Lower leg skin (tissue), 4 donors: ENCODE results near the gene COL18A1. TPM values are rescaled to one million over a fixed set of nuclear protein-coding genes. Genes with fewer than 3 reads are reported as not detected.

ENCODE experiments used
- DNase-seq, 2 donors: peaks; one replicate each; pipeline ENCODE4 v3.0.0-alpha.2; 2019; ENCODE audit warnings: low spot score in 2 of 2
- H3K4me3 ChIP-seq: fragments of 200-600 bp; sonication (generic); 2 replicates; pipeline ENCODE4 v1.5.1; 2017; ENCODE audit warnings: mild to moderate bottlenecking, low read depth; ENCODE audit not compliant: poor library complexity, severe bottlenecking
- CTCF ChIP-seq, 3 donors: fragments of 450-650 bp; IDR thresholded peaks; one replicate each; pipeline ENCODE4 v1.5.1; 2016; ENCODE audit warnings: antibody characterized with exemption in 3 of 3, mild to moderate bottlenecking in 3 of 3, moderate library complexity in 2 of 3
- POLR2A ChIP-seq, 2 donors: fragments of 450-650 bp; IDR thresholded peaks; one replicate each; pipeline ENCODE4 v1.6.1; 2016 to 2017; ENCODE audit warnings: antibody characterized with exemption in 2 of 2, mild to moderate bottlenecking in 1 of 2, moderate library complexity in 1 of 2
- WGBS, 2 donors: methylation state at CpG; one replicate each; pipeline ENCODE4 v1.1.5; 2018; 5-methylcytosine and 5-hydroxymethylcytosine counted together
- intact Hi-C: fragments of 100-400 bp; cut with DNase I; formaldehyde crosslinking; loops from one replicate; pipeline ENCODE4 v1.15.0; 2023; ENCODE audit warnings: low total_unique reads
- total RNA-seq, 4 donors: library from RNA; depleted of rRNA; stranded (reverse); fragments of >200 nt; gene quantifications; one replicate each; pipeline ENCODE4 v1.1.0, GENCODE V29; 2016

The COL18A1 gene
- total RNA-seq, 4 donors from 2014 or later: 63.3 to 126 (median 85.9) TPM

GRCh38 chr21:45376459-45377324, 28.3 kb upstream of the COL18A1 start:
- WGBS, 2 donors: 83 to 91% methylated on average over 7 of the region's 7 CpGs
- DNase-seq: peak in 1 of 2 donors; percentile 84

GRCh38 chr21:45377325-45377709, 27.6 kb upstream of the COL18A1 start:
- intact Hi-C loops: no loop called here
- no peak overlapping the region for H3K4me3 ChIP-seq
- 83 to 91% methylated on average over 5 of the region's 5 CpGs for WGBS, 2 donors
- TF ChIP-seq CTCF (IDR thresholded peaks at IDR 0.05): no peak
- no peak for TF ChIP-seq POLR2A (IDR thresholded peaks at IDR 0.05)
- DNase-seq: no peak

More at GRCh38 chr21:45376459-45377324, 28.3 kb upstream of the COL18A1 start:
- intact Hi-C loops: no loop called here
- no peak overlapping the region for H3K4me3 ChIP-seq
- no peak for TF ChIP-seq POLR2A (IDR thresholded peaks at IDR 0.05)
- TF ChIP-seq CTCF (IDR thresholded peaks at IDR 0.05): no peak

DNA sequence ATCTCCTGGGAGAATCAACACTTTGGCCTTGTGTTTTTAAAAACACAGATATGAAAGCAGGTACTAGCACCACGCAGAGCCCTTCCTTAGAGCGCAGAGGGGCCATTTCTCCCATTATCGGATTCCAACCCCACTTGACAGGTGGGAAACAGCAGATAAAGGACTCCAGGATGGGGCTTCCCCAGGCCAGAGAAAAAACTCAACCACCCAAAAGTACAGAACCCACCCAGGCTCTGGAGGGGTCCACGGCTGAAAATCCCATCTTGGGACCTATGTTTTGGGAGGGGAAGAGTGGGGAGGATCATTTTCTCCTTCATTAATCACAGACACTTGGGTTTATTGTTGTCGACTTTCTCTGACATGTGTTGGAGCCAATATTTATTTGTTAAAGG, 27.1 kb upstream of the COL18A1 start:
- H3K4me3 ChIP-seq: no peak overlapping the region
- TF ChIP-seq POLR2A (IDR thresholded peaks at IDR 0.05): no peak
- intact Hi-C loops: no loop called here
- WGBS, 2 donors: 64 to 79% methylated on average over 5 of the region's 5 CpGs
- DNase-seq: peak in 1 of 2 donors; percentile 70

DNA sequence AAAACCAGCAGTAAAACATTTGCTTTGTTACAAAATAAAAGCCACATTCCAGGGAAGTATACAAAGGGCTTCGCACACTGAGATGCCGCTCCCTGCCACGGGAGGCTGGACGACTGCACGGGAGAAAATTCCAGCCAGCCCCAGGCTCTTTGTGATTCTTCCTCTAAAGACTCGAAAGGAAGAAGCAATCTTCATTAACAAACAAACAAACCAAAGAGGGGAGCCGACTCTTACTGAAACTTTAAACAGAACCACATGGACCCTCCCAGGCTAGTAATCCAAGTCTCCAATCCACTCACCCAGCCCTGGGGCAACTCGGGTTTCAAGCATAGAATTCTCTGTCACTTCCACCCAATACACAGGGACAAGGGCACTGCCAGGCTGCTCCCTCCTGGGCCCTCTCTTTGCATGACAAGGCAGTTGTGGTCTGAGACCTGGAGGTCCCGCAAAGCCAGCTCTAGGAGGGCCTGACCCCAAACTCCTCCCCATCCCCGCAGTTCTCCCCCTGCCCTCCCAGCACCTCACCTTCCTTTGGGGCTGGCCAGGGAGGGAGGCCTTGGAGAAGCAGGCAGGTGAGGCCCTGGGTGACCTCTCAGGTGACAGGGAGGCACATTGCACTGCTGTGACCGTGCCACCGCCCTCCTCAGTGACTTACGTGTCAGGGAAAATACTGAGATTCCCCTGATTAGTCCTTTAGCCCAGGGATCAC, 26.6 kb upstream of the COL18A1 start:
- peak in 1 of 2 donors; percentile 84 for DNase-seq
- TF ChIP-seq POLR2A (IDR thresholded peaks at IDR 0.05) (no peak), CTCF (IDR thresholded peaks at IDR 0.05) (no peak)
- WGBS, 2 donors: 59 to 62% methylated on average over 12 to 13 of the region's 13 CpGs

DNA sequence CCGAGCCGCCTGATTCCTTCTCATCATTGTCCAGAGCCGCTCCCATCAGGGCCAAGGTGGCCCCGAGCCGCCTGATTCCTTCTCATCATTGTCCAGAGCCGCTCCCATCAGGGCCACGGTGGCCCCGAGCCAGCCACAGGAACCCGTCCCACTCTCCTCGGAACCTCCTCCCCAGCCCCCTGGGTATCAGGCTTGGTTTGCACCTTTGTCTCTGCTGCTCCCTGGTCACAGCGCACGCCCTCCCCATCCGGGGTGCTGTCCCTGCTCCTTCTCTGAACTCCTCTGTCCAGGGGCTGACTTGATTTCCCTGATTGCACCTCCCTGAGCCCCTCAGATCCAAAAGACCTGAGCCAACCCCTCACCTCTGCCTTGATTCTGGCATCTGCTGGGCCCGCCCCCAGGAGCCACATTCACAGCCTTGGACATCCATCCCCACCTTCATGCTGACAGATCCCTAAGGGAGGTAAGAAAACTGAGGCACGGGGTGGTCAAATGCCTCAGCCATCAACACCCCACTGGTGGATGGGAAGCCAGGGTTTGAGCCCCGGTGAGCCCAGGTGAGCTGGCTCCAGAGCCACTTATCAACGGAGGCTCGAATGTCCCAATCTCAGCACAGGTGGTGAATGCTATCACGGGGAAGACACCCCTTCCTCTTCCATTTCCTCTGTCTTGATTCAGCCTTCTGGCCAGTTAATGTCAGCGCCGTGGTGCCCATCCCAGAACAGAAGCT, 25.6 kb upstream of the COL18A1 start:
- no peak for TF ChIP-seq POLR2A (IDR thresholded peaks at IDR 0.05)
- intact Hi-C loops: no loop called here
- WGBS, 2 donors: 82 to 86% methylated on average over 21 of the region's 21 CpGs
- no peak overlapping the region for H3K4me3 ChIP-seq
- peak in 1 of 2 donors; percentile 72 for DNase-seq

More for the DNA sequence above, 26.6 kb upstream of the COL18A1 start:
- intact Hi-C loops: no loop called here
- no peak overlapping the region for H3K4me3 ChIP-seq

GRCh38 chr21:45379901-45380330, 25.0 kb upstream of the COL18A1 start:
- intact Hi-C loops: no loop called here
- 93 to 94% methylated on average over 26 to 35 of the region's 35 CpGs for WGBS, 2 donors
- TF ChIP-seq POLR2A (IDR thresholded peaks at IDR 0.05): no peak
- no peak for TF ChIP-seq CTCF (IDR thresholded peaks at IDR 0.05)
- DNase-seq: peak in 1 of 2 donors; percentile 82
- no peak overlapping the region for H3K4me3 ChIP-seq
